Loucy (cell line): ENCODE results near the gene EXOC3L1.

ENCODE experiments used
- H2AFZ ChIP-seq: fragments of 200-600 bp; sonication (generic); 2 replicates; pipeline ENCODE4 v1.6.0; 2016; ENCODE audit warnings: antibody characterized with exemption, mild to moderate bottlenecking, low read length, moderate library complexity
- H3F3A ChIP-seq: fragments of 200-600 bp; 2 replicates; pipeline ENCODE4 v1.6.0; 2016; ENCODE audit warnings: antibody characterized with exemption, low read depth, mild to moderate bottlenecking
- H3K27me3 ChIP-seq: fragments of 200-600 bp; sonication (generic); 2 replicates; pipeline ENCODE4 v1.6.1; 2014; ENCODE audit warnings: low read length, mild to moderate bottlenecking; ENCODE audit not compliant: insufficient read depth, poor library complexity, severe bottlenecking
- H3K36me3 ChIP-seq: fragments of 200-600 bp; sonication (generic); 2 replicates; pipeline ENCODE4 v1.6.1; 2016; ENCODE audit warnings: low read length; ENCODE audit not compliant: insufficient read depth
- H3K4me1 ChIP-seq: fragments of 200-600 bp; sonication (generic); 2 replicates; pipeline ENCODE4 v1.5.1; 2014; ENCODE audit warnings: low read length, mild to moderate bottlenecking; ENCODE audit not compliant: insufficient read depth, poor library complexity, severe bottlenecking
- H3K4me2 ChIP-seq: fragments of 200-600 bp; sonication (generic); 2 replicates; pipeline ENCODE4 v1.6.0; 2014; ENCODE audit warnings: antibody characterized with exemption, low read length, low read depth, mild to moderate bottlenecking; ENCODE audit not compliant: poor library complexity, severe bottlenecking
- H3K4me3 ChIP-seq: fragments of 200-600 bp; sonication (generic); 2 replicates; pipeline ENCODE4 v1.5.1; 2014; ENCODE audit warnings: low read length, mild to moderate bottlenecking, mixed read lengths; ENCODE audit not compliant: poor library complexity, severe bottlenecking
- H3K79me2 ChIP-seq: fragments of 200-600 bp; sonication (generic); 2 replicates; pipeline ENCODE4 v1.6.1; 2014; ENCODE audit warnings: low read length; ENCODE audit not compliant: insufficient read depth
- H3K9ac ChIP-seq: fragments of 200-600 bp; sonication (generic); 2 replicates; pipeline ENCODE4 v1.6.0; 2014; ENCODE audit warnings: mild to moderate bottlenecking, low read depth, low read length, moderate library complexity; ENCODE audit not compliant: poor library complexity, severe bottlenecking
- H3K9me2 ChIP-seq: fragments of 200-600 bp; sonication (generic); replicated peaks from 2 replicates; pipeline ENCODE4 v1.6.1; 2016; ENCODE audit warnings: low read depth, low read length, mixed read lengths
- H3K9me3 ChIP-seq: fragments of 200-600 bp; sonication (generic); 2 replicates; pipeline ENCODE4 v1.6.1; 2014; ENCODE audit warnings: mild to moderate bottlenecking, antibody characterized with exemption, low read length, low read depth; ENCODE audit not compliant: insufficient read depth
- H4K20me1 ChIP-seq: fragments of 200-600 bp; sonication (generic); 2 replicates; pipeline ENCODE4 v1.6.0; 2014; ENCODE audit warnings: antibody characterized with exemption, low read length, mild to moderate bottlenecking; ENCODE audit not compliant: insufficient read depth, poor library complexity, severe bottlenecking
- CTCF ChIP-seq: fragments of 200-600 bp; sonication (generic); conservative IDR thresholded peaks from 2 replicates; pipeline ENCODE4 v1.5.1; 2014; ENCODE audit warnings: mild to moderate bottlenecking, antibody characterized with exemption, low read length
- EZH2phosphoT487 ChIP-seq: fragments of 200-600 bp; IDR thresholded peaks from 2 replicates; pipeline ENCODE4 v1.6.1; 2018; ENCODE audit warnings: antibody characterized with exemption, mild to moderate bottlenecking, moderate library complexity, borderline replicate concordance

Gene EXOC3L1

GRCh38 chr16:67163164-67163998, 26.6 kb downstream of the EXOC3L1 start:
- Histone ChIP-seq H3K4me1 (peaks cover 5% of the 10 kb centered on the region), H3K79me2 (peaks cover 5% of the 10 kb centered on the region; the same call in 1 of the 2 replicates), H2AFZ (no peak overlapping the region), H3K36me3 (no peaks in the 10 kb centered on the region), H3K9me2 (no peaks in the 10 kb centered on the region), H3K9me3 (no peaks in the 10 kb centered on the region), H3K9ac (no peak overlapping the region), H3K27me3 (no peaks in the 10 kb centered on the region), H3F3A (no peaks in the 10 kb centered on the region), H3K4me3 (no peak overlapping the region), H3K4me2 (no peak overlapping the region), H4K20me1 (peaks cover 3% of the 10 kb centered on the region)
- TF ChIP-seq CTCF (no peak), EZH2phosphoT487 (no peak)

- Histone ChIP-seq H3K79me2 (peaks cover 5% of the 10 kb centered on the region; the same call in 1 of the 2 replicates), H3K9ac (no peak overlapping the region), H3K4me1 (peaks cover 10% of the 10 kb centered on the region), H3K4me3 (no peak overlapping the region), H3K36me3 (no peaks in the 10 kb centered on the region), H3F3A (no peaks in the 10 kb centered on the region), H2AFZ (no peak overlapping the region), H4K20me1 (peaks cover 3% of the 10 kb centered on the region), H3K9me3 (no peaks in the 10 kb centered on the region), H3K4me2 (no peak overlapping the region), H3K9me2 (no peaks in the 10 kb centered on the region), H3K27me3 (no peaks in the 10 kb centered on the region)
- no peak for TF ChIP-seq EZH2phosphoT487
- no peak for TF ChIP-seq CTCF
Measured at GRCh38 chr16:67162506-67163163, 27.3 kb downstream of the EXOC3L1 start.

- H3K36me3 ChIP-seq, result no peaks in the 10 kb centered on the region
- TF ChIP-seq EZH2phosphoT487 (no peak), CTCF (no peak)
- no peak overlapping the region for H2AFZ ChIP-seq
- peak overlapping the region; percentile 84 for H3K4me2 ChIP-seq
- no peaks in the 10 kb centered on the region for H3K27me3 ChIP-seq
- no peaks in the 10 kb centered on the region for H3K9me2 ChIP-seq
- H3F3A ChIP-seq, result no peaks in the 10 kb centered on the region
- H3K4me3 ChIP-seq, result peak overlapping the region; percentile 89
- peaks cover 3% of the 10 kb centered on the region for H4K20me1 ChIP-seq
- peaks cover 11% of the 10 kb centered on the region for H3K4me1 ChIP-seq
- peaks cover 5% of the 10 kb centered on the region; the same call in 1 of the 2 replicates for H3K79me2 ChIP-seq
- no peaks in the 10 kb centered on the region for H3K9me3 ChIP-seq
- H3K9ac ChIP-seq, result no peak overlapping the region
Measured at GRCh38 chr16:67161595-67162058, 28.3 kb downstream of the EXOC3L1 start.
